ENCODE measurements around the gene LRRC75B. TPM values are rescaled to one million over a fixed set of nuclear protein-coding genes. Genes with fewer than 3 reads are reported as not detected.

The LRRC75B gene
- total RNA-seq, 1 experiment from 2014 or later: 4.1 TPM

GRCh38 chr22:24580276-24580675 is 12.6 kb downstream of the LRRC75B start:
- ChIA-PET CTCF (no interaction called here), POLR2A (no interaction called here)
- H3K4me1 ChIP-seq (ENCODE audit: control insufficient read depth, insufficient read depth, low read length): no peaks in the 10 kb centered on the region
- DNase-seq (ENCODE audit: low read depth, low spot score): no peak
- BruUV-seq (replicated peaks): no TSS peak
- no peaks in the 10 kb centered on the region for H3K27me3 ChIP-seq (ENCODE audit: control insufficient read depth, insufficient read depth, low read length)
- TF ChIP-seq, protein P1, sequence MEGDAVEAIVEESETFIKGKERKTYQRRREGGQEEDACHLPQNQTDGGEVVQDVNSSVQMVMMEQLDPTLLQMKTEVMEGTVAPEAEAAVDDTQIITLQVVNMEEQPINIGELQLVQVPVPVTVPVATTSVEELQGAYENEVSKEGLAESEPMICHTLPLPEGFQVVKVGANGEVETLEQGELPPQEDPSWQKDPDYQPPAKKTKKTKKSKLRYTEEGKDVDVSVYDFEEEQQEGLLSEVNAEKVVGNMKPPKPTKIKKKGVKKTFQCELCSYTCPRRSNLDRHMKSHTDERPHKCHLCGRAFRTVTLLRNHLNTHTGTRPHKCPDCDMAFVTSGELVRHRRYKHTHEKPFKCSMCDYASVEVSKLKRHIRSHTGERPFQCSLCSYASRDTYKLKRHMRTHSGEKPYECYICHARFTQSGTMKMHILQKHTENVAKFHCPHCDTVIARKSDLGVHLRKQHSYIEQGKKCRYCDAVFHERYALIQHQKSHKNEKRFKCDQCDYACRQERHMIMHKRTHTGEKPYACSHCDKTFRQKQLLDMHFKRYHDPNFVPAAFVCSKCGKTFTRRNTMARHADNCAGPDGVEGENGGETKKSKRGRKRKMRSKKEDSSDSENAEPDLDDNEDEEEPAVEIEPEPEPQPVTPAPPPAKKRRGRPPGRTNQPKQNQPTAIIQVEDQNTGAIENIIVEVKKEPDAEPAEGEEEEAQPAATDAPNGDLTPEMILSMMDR (IDR thresholded peaks at IDR 0.05): no peak
- TF ChIP-seq POLR2AphosphoS5 (IDR thresholded peaks at IDR 0.05; ENCODE audit: low read depth, low read length) (no peak), SIN3A (IDR thresholded peaks at IDR 0.05; ENCODE audit: borderline replicate concordance, insufficient read depth, low read depth, low read length) (no peak), TCF7L2 (IDR thresholded peaks at IDR 0.05; ENCODE audit: low read depth, low read length) (no peak)
- TF ChIP-seq, protein P2, sequence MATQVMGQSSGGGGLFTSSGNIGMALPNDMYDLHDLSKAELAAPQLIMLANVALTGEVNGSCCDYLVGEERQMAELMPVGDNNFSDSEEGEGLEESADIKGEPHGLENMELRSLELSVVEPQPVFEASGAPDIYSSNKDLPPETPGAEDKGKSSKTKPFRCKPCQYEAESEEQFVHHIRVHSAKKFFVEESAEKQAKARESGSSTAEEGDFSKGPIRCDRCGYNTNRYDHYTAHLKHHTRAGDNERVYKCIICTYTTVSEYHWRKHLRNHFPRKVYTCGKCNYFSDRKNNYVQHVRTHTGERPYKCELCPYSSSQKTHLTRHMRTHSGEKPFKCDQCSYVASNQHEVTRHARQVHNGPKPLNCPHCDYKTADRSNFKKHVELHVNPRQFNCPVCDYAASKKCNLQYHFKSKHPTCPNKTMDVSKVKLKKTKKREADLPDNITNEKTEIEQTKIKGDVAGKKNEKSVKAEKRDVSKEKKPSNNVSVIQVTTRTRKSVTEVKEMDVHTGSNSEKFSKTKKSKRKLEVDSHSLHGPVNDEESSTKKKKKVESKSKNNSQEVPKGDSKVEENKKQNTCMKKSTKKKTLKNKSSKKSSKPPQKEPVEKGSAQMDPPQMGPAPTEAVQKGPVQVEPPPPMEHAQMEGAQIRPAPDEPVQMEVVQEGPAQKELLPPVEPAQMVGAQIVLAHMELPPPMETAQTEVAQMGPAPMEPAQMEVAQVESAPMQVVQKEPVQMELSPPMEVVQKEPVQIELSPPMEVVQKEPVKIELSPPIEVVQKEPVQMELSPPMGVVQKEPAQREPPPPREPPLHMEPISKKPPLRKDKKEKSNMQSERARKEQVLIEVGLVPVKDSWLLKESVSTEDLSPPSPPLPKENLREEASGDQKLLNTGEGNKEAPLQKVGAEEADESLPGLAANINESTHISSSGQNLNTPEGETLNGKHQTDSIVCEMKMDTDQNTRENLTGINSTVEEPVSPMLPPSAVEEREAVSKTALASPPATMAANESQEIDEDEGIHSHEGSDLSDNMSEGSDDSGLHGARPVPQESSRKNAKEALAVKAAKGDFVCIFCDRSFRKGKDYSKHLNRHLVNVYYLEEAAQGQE (IDR thresholded peaks at IDR 0.05; ENCODE audit: insufficient read depth in 1 of 2, low read depth in 2 of 2, low read length in 1 of 2): no peak
- H3K4me3 ChIP-seq (ENCODE audit: low read depth in 2 of 2, low read length in 2 of 2): no peak overlapping the region
- H3K9me3 ChIP-seq (ENCODE audit: control insufficient read depth, insufficient read depth, low read depth, low read length): no peaks in the 10 kb centered on the region
- H3K36me3 ChIP-seq (ENCODE audit: control insufficient read depth, insufficient read depth, low read length): no peaks in the 10 kb centered on the region
- no peak overlapping the region for H3K27ac ChIP-seq (ENCODE audit: low read length)
- intact Hi-C loops (cut with micrococcal nuclease; ENCODE audit: unreplicated experiment) (no loop called here), in situ Hi-C loops (cut with HindIII; ENCODE audit: low pct_unique_long_range_greater_than_20kb, low sequenced_read_pairs) (no loop called here)
- no peak for ATAC-seq

DNA sequence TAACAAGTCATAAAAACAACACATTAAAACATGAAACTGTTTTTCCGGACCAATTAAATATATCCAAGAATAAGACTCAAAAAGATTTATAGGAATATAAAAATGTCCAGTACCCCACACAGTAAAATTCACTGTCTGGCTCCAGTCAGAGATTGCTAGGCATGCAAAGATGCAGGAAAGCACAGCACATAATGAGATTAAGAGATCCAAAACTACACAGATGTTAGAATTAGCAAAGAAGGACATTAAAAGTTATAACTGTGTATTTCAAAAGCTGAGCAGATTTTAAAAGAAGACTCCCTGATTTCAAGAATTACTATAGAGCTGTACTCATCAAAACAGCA is 13.6 kb downstream of the LRRC75B start:
- BruUV-seq (replicated peaks): no TSS peak
- H3K36me3 ChIP-seq (ENCODE audit: control insufficient read depth, insufficient read depth, low read length): no peaks in the 10 kb centered on the region
- ChIA-PET POLR2A (no interaction called here), CTCF (no interaction called here)
- no peak for TF ChIP-seq SIN3A (IDR thresholded peaks at IDR 0.05; ENCODE audit: borderline replicate concordance, insufficient read depth, low read depth, low read length)
- no peak for TF ChIP-seq TCF7L2 (IDR thresholded peaks at IDR 0.05; ENCODE audit: low read depth, low read length)
- TF ChIP-seq, protein P1 (IDR thresholded peaks at IDR 0.05): no peak
- TF ChIP-seq POLR2AphosphoS5 (IDR thresholded peaks at IDR 0.05; ENCODE audit: low read depth, low read length): no peak
- TF ChIP-seq, protein P2 (IDR thresholded peaks at IDR 0.05; ENCODE audit: insufficient read depth in 1 of 2, low read depth in 2 of 2, low read length in 1 of 2): no peak
- in situ Hi-C loops (cut with HindIII; ENCODE audit: low pct_unique_long_range_greater_than_20kb, low sequenced_read_pairs) (no loop called here), intact Hi-C loops (cut with micrococcal nuclease; ENCODE audit: unreplicated experiment) (no loop called here)
- H3K4me3 ChIP-seq (ENCODE audit: low read depth in 2 of 2, low read length in 2 of 2): no peak overlapping the region
- H3K9me3 ChIP-seq (ENCODE audit: control insufficient read depth, insufficient read depth, low read depth, low read length): no peaks in the 10 kb centered on the region
- no peak overlapping the region for H3K27ac ChIP-seq (ENCODE audit: low read length)
- H3K27me3 ChIP-seq (ENCODE audit: control insufficient read depth, insufficient read depth, low read length): no peaks in the 10 kb centered on the region
- no peaks in the 10 kb centered on the region for H3K4me1 ChIP-seq (ENCODE audit: control insufficient read depth, insufficient read depth, low read length)
- ATAC-seq: no peak
- no peak for DNase-seq (ENCODE audit: low read depth, low spot score)

Data from Panc1 (cell line).